ENCODE data around the gene AP2S1. TPM values are rescaled to one million over a fixed set of nuclear protein-coding genes. Genes with fewer than 3 reads are reported as not detected.

AP2S1 gene
- total and polyA plus RNA-seq, 2 of the 8 experiments (the other 6 are each of a cell fraction or from before 2014, with no cell fraction given), result 195 to 211 TPM

DNA sequence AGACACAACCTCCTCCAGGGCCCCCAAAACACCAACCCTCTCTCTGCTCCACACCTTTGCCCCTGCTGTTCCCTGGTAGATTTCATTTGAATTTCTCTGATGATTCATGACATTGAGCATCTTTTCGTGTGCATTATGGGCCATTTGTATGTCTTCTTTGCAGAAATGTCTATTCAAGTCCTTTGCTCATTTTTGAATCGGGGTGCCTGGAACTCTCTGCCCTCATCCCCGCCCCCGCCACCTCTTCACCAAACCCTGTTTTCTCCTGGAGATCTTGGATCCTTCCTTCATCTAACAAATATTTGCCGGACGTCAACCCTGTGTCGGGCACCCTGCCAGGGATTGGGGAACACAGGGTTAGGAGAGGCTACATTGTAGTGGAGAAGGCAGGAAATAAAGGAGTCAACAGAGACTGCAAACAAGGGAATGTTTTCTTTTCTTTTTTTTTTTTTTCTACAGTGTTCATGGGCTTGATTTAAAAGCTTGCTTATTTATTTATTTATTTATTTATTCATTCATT, 36.7 kb downstream of the AP2S1 start (continued):
- TF ChIP-seq, protein P1, sequence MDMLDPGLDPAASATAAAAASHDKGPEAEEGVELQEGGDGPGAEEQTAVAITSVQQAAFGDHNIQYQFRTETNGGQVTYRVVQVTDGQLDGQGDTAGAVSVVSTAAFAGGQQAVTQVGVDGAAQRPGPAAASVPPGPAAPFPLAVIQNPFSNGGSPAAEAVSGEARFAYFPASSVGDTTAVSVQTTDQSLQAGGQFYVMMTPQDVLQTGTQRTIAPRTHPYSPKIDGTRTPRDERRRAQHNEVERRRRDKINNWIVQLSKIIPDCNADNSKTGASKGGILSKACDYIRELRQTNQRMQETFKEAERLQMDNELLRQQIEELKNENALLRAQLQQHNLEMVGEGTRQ (IDR thresholded peaks at IDR 0.05; ENCODE audit: low read length), result no peak
- TF ChIP-seq GABPA (IDR thresholded peaks at IDR 0.05; ENCODE audit: borderline replicate concordance, insufficient read depth, low read length) (no peak), SIX5 (IDR thresholded peaks at IDR 0.05; ENCODE audit: low read depth, low read length) (no peak), CHD2 (IDR thresholded peaks at IDR 0.05; ENCODE audit: low read length) (no peak), SAP30 (IDR thresholded peaks at IDR 0.05; ENCODE audit: insufficient read depth, insufficient replicate concordance, low read length) (no peak), NANOG (IDR thresholded peaks at IDR 0.05; ENCODE audit: insufficient read depth, low read depth, low read length, poor library complexity, severe bottlenecking) (no peak)
- TF ChIP-seq, protein P2, sequence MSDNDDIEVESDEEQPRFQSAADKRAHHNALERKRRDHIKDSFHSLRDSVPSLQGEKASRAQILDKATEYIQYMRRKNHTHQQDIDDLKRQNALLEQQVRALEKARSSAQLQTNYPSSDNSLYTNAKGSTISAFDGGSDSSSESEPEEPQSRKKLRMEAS (IDR thresholded peaks at IDR 0.05), result no peak

Data from H1 (cell line).